GOT3 (cell line): ENCODE measurements around the gene CCDC201.

Experiments
- DNase-seq: peaks from one replicate; lab custom pipeline; 2025; ENCODE audit warnings: mixed read lengths; lab: John Stamatoyannopoulos, UW

CCDC201 gene

DNA sequence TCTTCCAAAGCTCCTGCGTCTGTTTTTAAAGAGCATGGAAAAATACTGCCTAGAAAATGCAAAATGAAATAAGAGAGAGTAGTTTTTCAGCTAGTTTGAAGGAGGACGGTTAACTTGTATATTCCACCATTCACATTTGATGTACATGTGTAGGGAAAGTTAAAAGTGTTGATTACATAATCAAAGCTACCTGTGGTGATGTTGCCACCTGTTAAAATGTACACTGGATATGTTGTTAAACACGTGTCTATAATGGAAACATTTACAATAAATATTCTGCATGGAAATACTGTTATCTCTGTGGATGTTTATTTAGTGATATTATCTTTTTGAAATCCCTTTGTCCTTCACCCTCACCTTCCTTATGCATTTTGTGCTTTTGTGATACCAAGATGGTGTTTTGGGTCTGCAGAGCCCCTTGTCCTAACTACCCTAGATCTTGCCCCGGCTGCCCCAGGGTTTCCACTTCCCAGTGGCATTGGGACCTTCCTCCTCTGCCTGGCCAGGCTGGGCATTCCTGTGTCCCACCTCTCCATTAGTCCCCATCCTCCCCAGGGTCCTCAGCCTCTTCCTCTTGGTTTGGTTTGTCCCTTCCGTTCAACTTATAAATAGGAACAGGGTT lies 20.6 kb upstream of the CCDC201 start:
- DNase-seq: no peak

DNA sequence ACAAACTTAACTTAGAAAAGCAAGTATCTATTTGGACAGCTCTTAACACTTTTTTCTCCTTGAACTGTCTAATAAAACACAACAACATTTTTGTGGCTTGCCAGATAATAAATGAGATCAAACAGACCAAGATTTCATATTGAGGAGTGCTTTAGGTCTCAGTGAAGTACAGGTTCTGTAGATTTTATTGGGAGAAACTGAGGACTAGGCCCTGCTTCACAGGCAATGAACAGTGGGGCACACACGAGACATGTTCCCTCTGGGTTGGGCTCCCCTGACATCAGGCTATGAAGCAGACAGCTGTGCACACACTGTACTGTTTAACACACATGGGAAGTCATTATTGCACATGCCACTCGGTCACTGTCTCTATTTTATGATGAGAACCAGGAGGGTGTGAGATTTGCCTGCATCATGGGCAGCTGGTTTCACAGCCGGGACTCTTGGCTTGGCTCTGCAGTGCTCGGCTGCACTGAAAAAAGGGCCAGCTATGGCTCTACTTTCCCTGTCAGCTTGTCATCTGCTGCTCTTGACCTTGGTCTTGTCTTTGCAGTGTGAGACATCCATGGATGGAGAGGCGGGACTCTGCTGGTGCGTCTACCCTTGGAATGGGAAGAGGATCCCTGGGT lies 19.6 kb upstream of the CCDC201 start:
- no peak for DNase-seq

DNA sequence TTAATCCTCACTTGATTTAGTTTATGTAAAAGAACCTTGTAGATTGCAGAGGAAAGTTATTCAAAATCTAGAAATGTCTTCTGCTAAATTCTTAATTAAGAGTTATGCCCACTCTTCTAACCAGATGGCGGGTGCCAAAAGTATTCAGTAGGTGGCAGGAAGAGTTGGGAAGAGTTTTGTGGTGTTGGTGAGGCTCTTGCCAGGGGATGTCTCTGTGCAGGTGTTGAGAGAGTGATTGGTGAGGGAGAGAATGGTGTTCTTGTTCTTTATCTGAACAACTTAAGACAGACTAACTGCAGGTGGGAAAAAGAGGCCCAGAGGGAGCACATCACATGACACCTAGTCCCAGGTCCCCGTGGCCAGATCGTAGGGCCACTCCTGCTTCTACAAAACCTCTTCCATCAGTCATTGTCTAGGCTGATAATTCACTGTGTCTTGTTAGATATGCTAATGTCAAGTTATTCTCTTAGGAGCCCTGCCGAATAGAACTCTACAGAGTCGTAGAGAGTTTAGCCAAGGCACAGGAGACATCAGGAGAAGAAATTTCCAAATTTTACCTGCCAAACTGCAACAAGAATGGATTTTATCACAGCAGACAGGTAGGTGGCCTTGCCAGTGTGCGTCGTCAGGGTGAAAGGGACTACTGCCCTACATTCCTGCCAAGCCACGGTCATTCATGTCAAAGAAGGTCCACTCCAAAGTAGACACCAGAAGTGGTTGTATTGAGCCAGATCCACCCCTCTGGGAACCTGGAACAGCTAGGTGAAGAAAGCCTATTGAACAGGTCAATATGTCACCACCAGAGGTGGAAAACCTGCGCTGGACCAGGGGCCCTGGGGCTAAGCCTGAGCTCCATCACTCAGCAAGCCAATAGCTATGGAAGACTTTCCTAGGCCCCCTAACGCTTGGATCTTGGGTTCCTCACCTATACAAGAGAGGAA lies 18.9 kb upstream of the CCDC201 start:
- DNase-seq: no peak

DNA sequence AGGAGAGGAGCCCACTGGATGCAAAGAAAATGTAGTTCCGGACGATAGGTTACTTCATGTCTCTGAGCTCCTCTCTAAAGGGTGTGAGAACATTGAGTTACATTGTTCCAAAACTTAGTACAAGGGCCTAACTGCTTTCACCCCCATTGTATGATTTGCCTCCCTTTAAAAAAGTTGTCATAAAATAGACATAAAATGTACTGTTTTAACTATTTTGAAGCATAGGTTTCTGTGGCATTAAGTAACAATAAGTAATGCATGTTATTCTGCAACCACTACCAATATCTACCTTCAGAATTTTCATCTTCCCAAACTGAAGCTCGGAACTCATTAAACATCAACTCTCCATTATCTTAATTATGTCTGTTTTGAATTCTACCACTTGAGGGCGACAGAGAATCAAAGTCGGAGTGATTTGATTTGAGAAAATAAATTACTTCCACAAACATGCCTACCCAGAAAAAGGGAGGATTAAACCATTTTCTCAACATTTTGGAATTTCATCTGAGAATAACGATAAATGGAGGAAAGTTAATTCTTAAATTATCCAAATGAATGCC lies 18.1 kb upstream of the CCDC201 start:
- no peak for DNase-seq

DNA sequence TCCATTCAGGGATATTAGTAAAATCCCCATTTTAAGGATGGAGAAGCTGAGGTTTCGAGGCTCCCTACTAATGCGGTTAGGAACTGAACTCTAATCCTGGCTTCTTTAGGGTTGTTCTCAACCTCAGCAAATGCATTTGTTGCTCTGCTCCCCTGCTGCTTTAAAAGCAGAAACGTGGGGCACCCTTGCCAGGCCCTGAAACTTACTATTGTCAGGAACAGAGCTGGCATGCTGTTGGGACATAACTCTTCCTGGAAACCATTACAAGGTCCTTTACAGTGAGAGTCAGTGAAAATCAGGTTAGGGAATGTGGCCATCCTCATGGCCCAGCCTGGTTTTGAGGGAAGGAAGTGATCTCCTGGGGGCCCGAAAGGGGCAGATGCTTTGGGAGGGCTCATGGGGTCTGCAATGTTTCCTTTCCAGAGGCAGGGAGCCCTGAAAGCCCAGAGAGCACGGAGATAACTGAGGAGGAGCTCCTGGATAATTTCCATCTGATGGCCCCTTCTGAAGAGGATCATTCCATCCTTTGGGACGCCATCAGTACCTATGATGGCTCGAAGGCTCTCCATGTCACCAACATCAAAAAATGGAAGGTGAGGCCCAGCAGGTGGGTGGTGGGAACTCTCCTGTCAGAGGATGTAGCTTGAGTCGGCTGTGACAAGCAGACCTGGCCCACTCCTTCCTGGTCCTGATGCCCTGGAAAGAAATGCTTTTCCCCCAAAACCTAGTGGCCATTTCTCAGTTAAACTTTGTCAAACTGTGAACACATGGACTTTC lies 17.4 kb upstream of the CCDC201 start:
- no peak for DNase-seq

DNA sequence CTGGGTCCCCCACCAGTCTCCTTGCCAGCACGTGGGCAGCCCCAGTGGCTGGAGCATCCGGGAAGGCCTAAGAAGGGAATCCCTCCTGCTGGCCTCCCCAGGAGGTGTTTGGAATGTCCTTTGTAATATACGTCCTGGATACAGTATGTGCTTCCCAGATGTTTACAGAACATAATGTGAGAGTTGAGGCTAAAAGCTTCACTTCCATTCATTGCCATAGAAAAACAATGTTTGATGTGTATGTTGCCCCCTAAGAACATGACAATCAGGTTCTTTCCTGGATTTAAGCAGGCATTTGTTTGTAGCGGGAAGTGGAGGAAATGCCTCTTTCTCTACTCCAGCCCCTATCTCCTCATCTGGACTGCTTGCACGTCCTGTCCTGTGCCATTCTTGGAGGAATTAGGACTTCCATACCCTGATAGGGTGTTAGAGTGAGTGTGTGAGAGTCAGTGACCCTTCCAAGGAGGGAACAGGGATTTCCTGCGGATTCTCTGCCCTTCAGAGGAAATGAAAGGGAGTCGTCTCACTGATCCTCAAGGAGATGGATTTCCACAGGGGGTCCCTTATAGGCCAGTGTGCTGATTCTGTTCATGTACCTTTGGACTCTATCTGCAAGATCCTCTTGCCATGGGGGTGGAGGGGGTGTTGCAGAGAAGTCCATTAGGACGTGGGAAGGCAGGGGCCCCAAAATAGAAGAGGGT lies 16.6 kb upstream of the CCDC201 start:
- no peak for DNase-seq

DNA sequence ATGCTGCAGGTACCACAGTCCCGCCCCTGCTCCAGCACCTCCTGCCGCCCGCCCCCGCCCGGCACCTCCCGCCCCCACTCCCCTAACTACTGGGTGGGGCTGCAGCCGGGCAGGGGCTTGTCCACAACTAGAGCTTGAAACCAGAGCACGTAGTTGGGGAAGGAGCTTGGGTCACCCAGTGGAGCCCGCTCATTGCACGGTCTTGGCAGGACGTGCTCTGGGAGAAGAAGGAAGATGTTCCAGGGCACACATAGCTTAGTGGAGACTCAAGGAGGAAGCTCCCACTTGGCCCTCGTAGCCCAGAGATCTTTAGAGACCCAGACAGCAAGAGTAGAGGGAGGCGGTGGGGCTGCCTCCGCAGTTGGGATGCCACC lies 16.1 kb upstream of the CCDC201 start:
- no peak for DNase-seq

DNA sequence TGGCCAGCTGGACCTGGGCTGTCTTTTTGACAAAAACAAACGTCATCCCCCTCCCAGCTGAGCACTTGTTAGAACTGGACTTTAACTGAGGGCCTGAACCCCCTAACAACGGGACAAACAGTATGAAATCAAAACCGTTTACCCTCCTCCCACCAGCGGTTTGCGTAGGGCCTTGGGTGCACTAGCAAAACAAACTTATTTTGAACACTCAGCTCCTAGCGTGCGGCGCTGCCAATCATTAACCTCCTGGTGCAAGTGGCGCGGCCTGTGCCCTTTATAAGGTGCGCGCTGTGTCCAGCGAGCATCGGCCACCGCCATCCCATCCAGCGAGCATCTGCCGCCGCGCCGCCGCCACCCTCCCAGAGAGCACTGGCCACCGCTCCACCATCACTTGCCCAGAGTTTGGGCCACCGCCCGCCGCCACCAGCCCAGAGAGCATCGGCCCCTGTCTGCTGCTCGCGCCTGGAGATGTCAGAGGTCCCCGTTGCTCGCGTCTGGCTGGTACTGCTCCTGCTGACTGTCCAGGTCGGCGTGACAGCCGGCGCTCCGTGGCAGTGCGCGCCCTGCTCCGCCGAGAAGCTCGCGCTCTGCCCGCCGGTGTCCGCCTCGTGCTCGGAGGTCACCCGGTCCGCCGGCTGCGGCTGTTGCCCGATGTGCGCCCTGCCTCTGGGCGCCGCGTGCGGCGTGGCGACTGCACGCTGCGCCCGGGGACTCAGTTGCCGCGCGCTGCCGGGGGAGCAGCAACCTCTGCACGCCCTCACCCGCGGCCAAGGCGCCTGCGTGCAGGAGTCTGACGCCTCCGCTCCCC lies 15.5 kb upstream of the CCDC201 start, which contains the start of gene IGFBP1:
Gene IGFBP1, plus strand, starts transcription at position 304 of the 808 bp plus-strand sequence. Its CDS starts 165 bp downstream, at position 469.
- no peak for DNase-seq

DNA sequence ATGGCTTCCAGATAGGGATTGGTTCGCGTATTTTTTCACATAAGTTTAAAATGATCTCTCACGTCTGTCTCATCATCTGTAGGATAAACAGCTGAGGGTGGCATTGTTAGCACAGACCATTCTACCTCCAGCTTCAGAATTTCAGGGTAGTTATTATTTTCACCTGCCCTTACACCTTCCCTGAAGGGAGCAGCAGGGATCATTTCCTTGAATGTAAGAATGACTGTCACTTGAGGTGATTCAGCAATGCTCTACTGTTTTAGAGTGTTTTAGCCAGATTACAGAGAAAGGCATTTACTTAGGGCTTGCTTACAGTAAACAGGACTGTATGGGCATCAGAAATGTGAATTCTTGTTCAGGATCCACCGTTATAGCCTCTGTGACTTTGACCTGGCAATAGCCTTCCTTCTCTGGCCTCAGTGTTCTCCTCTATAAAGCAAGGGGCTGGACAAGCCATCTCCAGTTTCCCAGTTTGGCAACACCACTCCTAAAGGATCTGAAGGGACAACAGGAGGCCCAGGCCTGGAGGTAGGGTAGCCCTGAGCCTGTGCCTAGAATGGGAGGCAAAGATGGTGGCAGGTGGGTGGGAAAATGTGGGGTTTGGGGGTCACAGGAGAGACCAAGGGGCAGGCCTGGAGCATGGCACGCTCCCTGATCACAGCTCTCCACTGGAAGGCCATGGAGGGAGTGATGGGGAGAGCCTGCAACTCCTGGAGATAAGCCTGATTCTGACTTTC lies 14.2 kb upstream of the CCDC201 start:
- no peak for DNase-seq

DNA sequence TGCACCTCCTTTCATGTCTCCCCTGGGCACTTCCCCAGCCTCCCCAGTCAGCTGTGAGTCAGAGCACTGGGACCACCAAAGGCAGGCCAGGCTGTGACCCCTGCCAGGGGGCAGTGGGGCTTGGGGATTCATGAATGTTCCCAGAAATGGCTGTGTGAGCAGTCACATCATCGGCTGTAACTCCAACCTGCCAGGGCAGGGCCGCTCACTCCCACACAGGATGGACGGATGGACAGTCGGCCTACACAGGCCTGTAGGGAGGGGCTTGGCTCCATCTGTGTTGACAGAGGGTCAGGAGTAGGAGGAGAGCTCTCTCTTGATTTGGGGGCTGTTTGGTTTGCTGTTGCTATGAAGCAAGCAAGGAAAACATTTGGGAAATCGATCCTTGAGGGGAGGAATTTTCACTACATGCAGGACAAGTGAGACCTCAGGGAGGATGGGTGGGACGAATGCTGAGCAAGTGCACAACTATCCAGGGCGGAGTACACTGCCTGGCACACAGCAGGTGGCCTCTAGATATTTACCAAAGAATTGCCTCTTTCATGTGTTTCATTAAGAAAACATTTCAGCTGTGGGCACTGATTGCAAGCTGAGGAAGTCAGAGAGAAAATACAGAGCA lies 12.5 kb upstream of the CCDC201 start:
- DNase-seq: peak; percentile 54

DNA sequence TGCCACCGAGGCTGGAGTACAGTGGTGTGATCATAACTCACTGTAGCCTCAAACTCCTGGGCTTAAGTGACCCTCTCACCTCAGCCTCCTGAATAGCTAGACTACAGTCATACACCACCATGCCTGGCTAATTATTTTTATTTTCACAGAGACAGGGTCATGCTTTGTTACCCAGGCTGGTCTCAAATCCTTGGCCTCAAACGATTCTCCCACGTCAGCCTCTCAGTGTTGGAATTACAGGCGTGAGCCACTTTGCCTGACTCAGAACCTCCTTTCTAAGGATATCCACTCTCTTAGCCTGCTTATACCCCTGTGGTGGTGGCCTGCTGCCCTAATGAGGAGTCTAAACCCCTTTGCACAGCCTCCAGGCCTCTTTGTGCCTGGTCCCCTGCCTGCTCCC lies 11.3 kb upstream of the CCDC201 start:
- no peak for DNase-seq

DNA sequence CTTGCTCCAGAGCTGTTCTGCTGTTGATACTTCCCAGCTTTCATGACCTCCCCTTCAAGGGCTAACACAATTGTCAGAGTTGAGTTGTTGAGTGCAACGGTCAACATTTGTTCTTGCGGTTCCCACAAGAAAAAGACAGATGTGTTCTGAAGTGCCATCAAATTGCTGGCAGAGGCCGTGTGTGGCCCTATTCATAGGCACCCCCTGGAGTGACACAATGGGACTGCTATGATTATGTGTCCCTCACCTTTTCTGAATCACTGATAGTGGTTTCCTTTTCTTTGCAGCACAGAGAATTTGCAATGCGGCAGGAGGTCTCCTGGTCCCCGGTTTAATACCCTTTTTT lies 9.6 kb upstream of the CCDC201 start:
- no peak for DNase-seq

DNA sequence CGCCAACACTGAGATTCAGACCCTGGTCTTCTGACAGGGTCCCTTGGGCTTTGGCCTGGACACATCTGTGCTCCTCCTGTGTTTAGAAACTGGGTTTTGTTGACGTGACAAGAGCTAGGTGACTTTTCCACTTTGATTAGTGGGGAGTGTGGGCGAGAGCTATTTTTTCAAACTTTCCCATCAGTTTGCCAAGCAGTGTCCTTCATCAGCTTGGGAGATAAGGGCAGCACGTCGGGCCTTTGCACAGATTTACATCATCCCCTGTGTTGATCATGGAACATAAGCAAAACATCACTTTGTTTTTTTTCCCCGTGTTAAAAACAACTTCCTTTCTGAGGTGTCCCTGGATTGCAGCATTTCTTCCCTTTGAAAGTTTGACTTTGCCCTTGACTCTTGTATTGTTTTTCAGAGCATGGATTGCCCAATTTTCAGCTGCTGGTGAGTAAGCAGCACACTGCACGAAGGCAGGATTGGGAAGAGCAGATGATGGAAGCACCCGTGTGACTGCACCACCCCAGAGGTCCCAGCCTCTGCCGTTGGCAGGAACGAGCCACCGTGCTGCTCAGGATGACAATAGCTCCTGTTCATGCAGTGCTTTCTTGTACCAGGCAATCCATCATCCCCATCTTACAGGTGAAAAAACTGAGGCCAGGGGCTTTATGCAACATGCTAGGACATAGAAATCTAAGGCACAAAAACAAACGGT lies 9.0 kb upstream of the CCDC201 start:
- DNase-seq: no peak

DNA sequence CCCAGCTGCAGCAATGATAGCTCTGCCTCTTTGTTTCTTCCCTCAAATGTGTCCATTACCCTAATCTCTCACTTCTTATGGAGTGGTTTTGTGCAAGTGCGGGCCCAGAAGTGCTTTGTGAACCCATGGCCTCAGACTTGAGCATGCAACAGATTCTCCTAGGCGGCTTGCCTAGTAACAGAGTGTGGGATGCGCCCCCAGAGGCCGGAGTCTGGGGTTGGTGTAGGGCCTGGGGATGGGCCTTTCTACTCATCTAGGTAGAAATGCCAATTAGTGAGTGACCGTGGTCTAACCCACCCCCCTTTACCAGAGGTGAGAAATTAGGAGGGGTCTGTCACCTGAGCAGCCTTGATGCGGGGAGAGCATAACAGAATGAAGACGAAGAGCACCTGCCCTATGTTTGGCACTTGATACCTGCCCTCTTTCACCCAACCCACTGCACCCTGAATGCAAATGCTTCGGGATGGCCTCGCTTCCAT lies 8.4 kb upstream of the CCDC201 start:
- DNase-seq: no peak

DNA sequence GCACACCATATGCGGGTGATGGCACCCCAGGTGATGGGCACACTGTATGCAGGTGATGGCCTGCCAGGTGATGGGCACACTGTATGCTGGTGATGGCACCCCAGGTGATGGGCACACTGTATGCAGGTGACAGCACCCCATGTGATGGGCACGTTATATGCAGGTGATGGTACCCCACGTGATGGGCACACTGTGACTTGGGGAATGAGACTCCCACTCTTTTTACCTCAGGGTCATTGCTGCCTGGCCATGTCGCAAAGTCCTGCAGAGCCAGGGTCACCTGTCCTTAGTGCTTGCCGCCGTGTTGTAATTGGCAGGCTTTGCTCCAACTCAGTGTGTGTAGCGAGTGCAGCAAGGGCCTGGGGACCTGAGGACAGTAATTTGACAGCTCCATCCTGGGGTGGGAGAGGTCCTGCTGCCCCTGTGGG lies 7.6 kb upstream of the CCDC201 start:
- no peak for DNase-seq

DNA sequence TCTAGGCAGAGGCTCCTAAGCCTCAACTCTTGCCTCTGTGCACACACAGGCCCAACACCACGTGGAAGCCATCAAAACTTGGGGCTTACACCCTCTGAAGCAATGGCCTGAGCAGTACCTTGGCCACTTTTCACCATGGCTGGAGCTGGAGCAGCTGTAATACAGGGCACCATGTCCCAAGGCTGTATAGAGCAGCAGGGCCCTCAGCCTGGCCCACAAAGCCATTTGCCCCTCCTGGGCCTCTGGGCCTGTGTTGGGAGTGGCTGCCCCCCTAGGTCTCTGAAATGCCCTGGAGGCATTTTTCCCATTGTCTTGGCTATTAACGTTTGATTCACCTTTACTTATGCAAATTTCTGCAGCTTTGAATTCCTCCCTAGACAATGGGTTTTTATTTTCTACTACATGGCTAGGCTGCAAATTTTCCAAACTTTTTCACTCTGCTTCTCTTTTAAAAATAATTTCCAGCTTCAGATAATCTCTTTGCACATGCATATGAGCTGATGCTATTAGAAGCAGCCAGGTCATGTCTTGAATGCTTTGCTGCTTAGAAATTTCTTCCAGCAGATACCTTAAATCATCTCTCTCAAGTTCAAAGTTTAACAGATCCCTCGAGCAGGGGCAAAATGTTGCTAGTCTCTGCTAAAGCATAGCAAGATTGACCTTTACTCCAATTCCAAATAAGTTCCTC lies 5.7 kb upstream of the CCDC201 start:
- no peak for DNase-seq

DNA sequence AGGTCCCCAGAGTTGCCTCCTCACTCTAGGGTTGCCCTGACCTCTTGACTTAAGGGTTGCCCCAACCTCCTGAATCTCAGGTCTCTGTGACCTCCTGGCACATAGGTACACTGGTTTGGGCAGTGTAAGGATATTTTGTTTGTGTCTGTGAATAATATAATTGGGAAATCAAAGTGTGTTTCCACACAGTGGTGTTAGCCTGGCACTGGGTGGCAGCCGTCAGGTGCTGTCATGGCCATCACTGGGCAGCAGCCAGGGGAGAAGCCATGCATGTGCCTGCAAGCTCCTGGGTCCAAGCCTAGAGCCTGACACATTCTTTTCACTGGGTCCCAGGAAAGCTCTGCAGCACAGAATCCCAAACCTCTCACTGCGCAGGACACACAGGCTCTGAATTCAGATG lies 3.6 kb upstream of the CCDC201 start:
- no peak for DNase-seq
